Ishikawa (cell line): ENCODE results near the gene CARMIL1.

Experiments used
- CEBPB ChIP-seq: IDR thresholded peaks from 2 replicates; pipeline ENCODE4 v1.6.1; 2012
- CREB1 ChIP-seq: IDR thresholded peaks from 2 replicates; pipeline ENCODE4 v1.6.1; 2012; ENCODE audit warnings: low read depth
- EGR1 ChIP-seq: IDR thresholded peaks from 2 replicates; pipeline ENCODE4 v1.6.1; 2012
- EP300 ChIP-seq: IDR thresholded peaks from 2 replicates; pipeline ENCODE4 v1.6.1; 2012; ENCODE audit warnings: borderline replicate concordance
- FOXM1 ChIP-seq: IDR thresholded peaks from 2 replicates; pipeline ENCODE4 v1.6.1; 2012; ENCODE audit warnings: low read depth, borderline replicate concordance
- MAX ChIP-seq: IDR thresholded peaks from 2 replicates; pipeline ENCODE4 v1.6.1; 2012
- NFIC ChIP-seq: IDR thresholded peaks from 2 replicates; pipeline ENCODE4 v1.6.1; 2012
- RAD21 ChIP-seq: IDR thresholded peaks from 2 replicates; pipeline ENCODE4 v1.6.1; 2012; ENCODE audit warnings: low read depth
- REST ChIP-seq: IDR thresholded peaks from 2 replicates; pipeline ENCODE4 v1.6.1; 2012; ENCODE audit warnings: low read depth, mild to moderate bottlenecking
- TAF1 ChIP-seq: IDR thresholded peaks from 2 replicates; pipeline ENCODE4 v1.6.1; 2012; ENCODE audit warnings: low read depth, mild to moderate bottlenecking
- TCF12 ChIP-seq: IDR thresholded peaks from 2 replicates; pipeline ENCODE4 v1.6.1; 2012; ENCODE audit warnings: low read depth
- TEAD4 ChIP-seq: IDR thresholded peaks from 2 replicates; pipeline ENCODE4 v1.6.1; 2012
- USF1 ChIP-seq: IDR thresholded peaks from 2 replicates; pipeline ENCODE4 v1.6.1; 2012
- YY1 ChIP-seq: IDR thresholded peaks from 2 replicates; pipeline ENCODE4 v1.6.1; 2012; ENCODE audit warnings: low read depth
- ZBTB7A ChIP-seq: IDR thresholded peaks from 2 replicates; pipeline ENCODE4 v1.6.1; 2012; ENCODE audit warnings: low read depth

Gene CARMIL1

GRCh38 chr6:25343984-25344383 lies 64.8 kb downstream of the CARMIL1 start:
- no peak for TF ChIP-seq TEAD4
- TF ChIP-seq FOXM1: no peak
- no peak for TF ChIP-seq TAF1
- TF ChIP-seq CEBPB: no peak
- TF ChIP-seq USF1: no peak
- TF ChIP-seq TCF12: no peak
- no peak for TF ChIP-seq MAX
- no peak for TF ChIP-seq REST
- no peak for TF ChIP-seq CREB1
- TF ChIP-seq NFIC: no peak
- no peak for TF ChIP-seq ZBTB7A
- TF ChIP-seq EP300: no peak
- no peak for TF ChIP-seq RAD21
- TF ChIP-seq EGR1: no peak
- TF ChIP-seq YY1: no peak

GRCh38 chr6:25344827-25345226 lies 65.7 kb downstream of the CARMIL1 start:
- TF ChIP-seq TAF1: no peak
- no peak for TF ChIP-seq USF1
- no peak for TF ChIP-seq MAX
- no peak for TF ChIP-seq TEAD4
- TF ChIP-seq REST: no peak
- TF ChIP-seq TCF12: no peak
- no peak for TF ChIP-seq NFIC
- no peak for TF ChIP-seq CREB1
- TF ChIP-seq EGR1: no peak
- no peak for TF ChIP-seq ZBTB7A
- TF ChIP-seq FOXM1: no peak
- TF ChIP-seq EP300: no peak
- TF ChIP-seq YY1: no peak
- TF ChIP-seq CEBPB: no peak
- TF ChIP-seq RAD21: no peak

GRCh38 chr6:25346064-25346463 lies 66.9 kb downstream of the CARMIL1 start:
- no peak for TF ChIP-seq YY1
- TF ChIP-seq TEAD4: no peak
- no peak for TF ChIP-seq CREB1
- TF ChIP-seq CEBPB: no peak
- no peak for TF ChIP-seq USF1
- no peak for TF ChIP-seq TCF12
- no peak for TF ChIP-seq ZBTB7A
- no peak for TF ChIP-seq EP300
- TF ChIP-seq RAD21: no peak
- no peak for TF ChIP-seq TAF1
- no peak for TF ChIP-seq EGR1
- TF ChIP-seq MAX: no peak
- TF ChIP-seq FOXM1: no peak
- TF ChIP-seq NFIC: no peak

GRCh38 chr6:25350573-25350972 lies 71.4 kb downstream of the CARMIL1 start:
- TF ChIP-seq EGR1 (no peak), USF1 (no peak), RAD21 (no peak), FOXM1 (no peak), TCF12 (no peak), TAF1 (no peak), MAX (no peak), CREB1 (no peak), REST (no peak), EP300 (no peak), TEAD4 (no peak), NFIC (no peak), CEBPB (no peak), ZBTB7A (no peak), YY1 (no peak)
